Stomach (tissue), 4 donors: ENCODE data around the gene NAPG.
"Not testable (repeated sequence)": the region's sequence is repeated elsewhere in the genome, so short reads cannot be mapped to it uniquely, and the experiment has no call there.

Source experiments
- EP300 ChIP-seq: sonication (generic); formaldehyde crosslinking; IDR thresholded peaks from one replicate; pipeline ENCODE4 v1.6.1; 2017; ENCODE audit warnings: antibody characterized with exemption
- POLR2A ChIP-seq, 4 donors: fragments of 450-650 bp; IDR thresholded peaks; one replicate each; pipeline ENCODE4 v1.6.1; 2016; ENCODE audit warnings: antibody characterized with exemption in 4 of 4, control low read depth in 2 of 4, mild to moderate bottlenecking in 1 of 4, moderate library complexity in 1 of 4
- POLR2AphosphoS5 ChIP-seq, 3 donors: sonication (generic); formaldehyde crosslinking; IDR thresholded peaks; one replicate each; pipeline ENCODE4 v1.6.1; 2016; ENCODE audit warnings: antibody characterized with exemption in 3 of 3
- TF ChIP-seq, protein P1 (sequence below), 7 experiments: fragments of 450-650 bp in 4 of 7; fragments of 200-600 bp in 3 of 7; sonication (generic) in 3 of 7; IDR thresholded peaks; one replicate each; pipeline ENCODE4 v1.5.1; 2016 to 2019; ENCODE audit warnings: antibody characterized with exemption in 7 of 7, control low read depth in 2 of 7, mild to moderate bottlenecking in 1 of 7

GRCh38 chr18:10595917-10596316 lies 70.1 kb downstream of the NAPG start:
- TF ChIP-seq EP300; POLR2A (IDR thresholded peaks at IDR 0.05); POLR2AphosphoS5 (IDR thresholded peaks at IDR 0.05): not testable (repeated sequence)
- TF ChIP-seq, protein P1, sequence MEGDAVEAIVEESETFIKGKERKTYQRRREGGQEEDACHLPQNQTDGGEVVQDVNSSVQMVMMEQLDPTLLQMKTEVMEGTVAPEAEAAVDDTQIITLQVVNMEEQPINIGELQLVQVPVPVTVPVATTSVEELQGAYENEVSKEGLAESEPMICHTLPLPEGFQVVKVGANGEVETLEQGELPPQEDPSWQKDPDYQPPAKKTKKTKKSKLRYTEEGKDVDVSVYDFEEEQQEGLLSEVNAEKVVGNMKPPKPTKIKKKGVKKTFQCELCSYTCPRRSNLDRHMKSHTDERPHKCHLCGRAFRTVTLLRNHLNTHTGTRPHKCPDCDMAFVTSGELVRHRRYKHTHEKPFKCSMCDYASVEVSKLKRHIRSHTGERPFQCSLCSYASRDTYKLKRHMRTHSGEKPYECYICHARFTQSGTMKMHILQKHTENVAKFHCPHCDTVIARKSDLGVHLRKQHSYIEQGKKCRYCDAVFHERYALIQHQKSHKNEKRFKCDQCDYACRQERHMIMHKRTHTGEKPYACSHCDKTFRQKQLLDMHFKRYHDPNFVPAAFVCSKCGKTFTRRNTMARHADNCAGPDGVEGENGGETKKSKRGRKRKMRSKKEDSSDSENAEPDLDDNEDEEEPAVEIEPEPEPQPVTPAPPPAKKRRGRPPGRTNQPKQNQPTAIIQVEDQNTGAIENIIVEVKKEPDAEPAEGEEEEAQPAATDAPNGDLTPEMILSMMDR (IDR thresholded peaks at IDR 0.05): not testable (repeated sequence)
